ENCODE measurements around the gene RNF223. TPM values are rescaled to one million over a fixed set of nuclear protein-coding genes. Genes with fewer than 3 reads are reported as not detected.

The RNF223 gene
- 5.4 and 7.5 TPM in 2 replicates for total RNA-seq

DNA sequence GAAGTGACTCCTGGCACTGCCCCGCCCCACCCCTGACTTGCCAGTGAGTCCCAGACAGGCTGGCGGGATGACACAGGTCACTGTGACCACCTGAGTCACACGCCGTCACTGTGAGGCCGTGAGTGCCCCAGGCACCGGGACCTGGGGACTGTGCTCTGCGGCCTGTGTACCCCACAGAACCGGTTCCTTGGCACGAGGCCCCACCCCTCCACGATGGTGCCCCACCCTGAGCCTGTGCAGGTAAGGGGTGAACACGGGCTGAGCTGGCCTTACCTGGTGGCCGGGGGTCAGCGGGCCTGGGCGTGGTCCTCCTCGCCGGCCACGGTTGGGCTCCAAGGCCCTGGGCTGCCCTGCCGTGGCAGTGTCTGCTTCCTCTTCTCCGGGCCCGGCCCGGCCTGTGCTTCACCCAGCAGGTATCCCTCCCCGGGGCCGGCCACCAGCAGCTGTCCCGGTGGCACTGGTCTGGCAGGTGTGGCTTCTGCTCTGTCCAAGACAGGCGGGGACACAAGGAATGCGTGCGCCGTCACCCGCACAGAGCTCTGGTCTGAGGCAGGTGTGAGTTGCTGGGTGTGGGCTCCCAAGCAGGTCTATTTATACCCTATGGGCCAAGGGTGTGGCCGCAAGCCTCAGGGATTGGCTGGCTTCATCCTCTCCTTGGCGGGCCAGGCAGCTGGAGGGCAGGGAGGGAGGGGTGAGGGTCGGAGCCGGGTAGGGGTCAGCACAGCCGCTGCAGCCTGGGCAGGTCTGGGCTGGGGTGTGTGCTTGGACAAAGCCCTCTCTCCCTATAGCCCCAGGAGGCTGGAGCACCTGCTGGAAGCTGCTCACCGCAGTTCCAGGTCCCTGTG is at the start of gene RNF223:
Gene RNF223, minus strand, starts transcription at position 564 of the 845 bp plus-strand sequence. CDS start 1,740 bp downstream, outside the sequence.
- no peak within 1 kb of the TSS for H3K4me3 ChIP-seq (ENCODE audit: low read depth, low read length)
- TF ChIP-seq, protein P1, sequence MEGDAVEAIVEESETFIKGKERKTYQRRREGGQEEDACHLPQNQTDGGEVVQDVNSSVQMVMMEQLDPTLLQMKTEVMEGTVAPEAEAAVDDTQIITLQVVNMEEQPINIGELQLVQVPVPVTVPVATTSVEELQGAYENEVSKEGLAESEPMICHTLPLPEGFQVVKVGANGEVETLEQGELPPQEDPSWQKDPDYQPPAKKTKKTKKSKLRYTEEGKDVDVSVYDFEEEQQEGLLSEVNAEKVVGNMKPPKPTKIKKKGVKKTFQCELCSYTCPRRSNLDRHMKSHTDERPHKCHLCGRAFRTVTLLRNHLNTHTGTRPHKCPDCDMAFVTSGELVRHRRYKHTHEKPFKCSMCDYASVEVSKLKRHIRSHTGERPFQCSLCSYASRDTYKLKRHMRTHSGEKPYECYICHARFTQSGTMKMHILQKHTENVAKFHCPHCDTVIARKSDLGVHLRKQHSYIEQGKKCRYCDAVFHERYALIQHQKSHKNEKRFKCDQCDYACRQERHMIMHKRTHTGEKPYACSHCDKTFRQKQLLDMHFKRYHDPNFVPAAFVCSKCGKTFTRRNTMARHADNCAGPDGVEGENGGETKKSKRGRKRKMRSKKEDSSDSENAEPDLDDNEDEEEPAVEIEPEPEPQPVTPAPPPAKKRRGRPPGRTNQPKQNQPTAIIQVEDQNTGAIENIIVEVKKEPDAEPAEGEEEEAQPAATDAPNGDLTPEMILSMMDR (IDR thresholded peaks at IDR 0.05; ENCODE audit: insufficient read depth, low read length, poor library complexity, severe bottlenecking), result no peak
- H3K36me3 ChIP-seq (ENCODE audit: control insufficient read depth, insufficient read depth, low read length), result no peaks in the 10 kb centered on the region
- DNase-seq (ENCODE audit: low read depth), result no peak
- peaks cover 3% of the 10 kb centered on the region for H3K27me3 ChIP-seq (ENCODE audit: control insufficient read depth, insufficient read depth, low read length)

GRCh38 chr1:1122981-1123480 is 48.9 kb upstream of the RNF223 start:
- Histone ChIP-seq H3K4me3 (ENCODE audit: low read depth, low read length) (no peak overlapping the region), H3K36me3 (ENCODE audit: control insufficient read depth, insufficient read depth, low read length) (no peaks in the 10 kb centered on the region), H3K27me3 (ENCODE audit: control insufficient read depth, insufficient read depth, low read length) (peaks cover 11% of the 10 kb centered on the region)
- DNase-seq (ENCODE audit: low read depth), result no peak
- TF ChIP-seq, protein P1 (IDR thresholded peaks at IDR 0.05; ENCODE audit: insufficient read depth, low read length, poor library complexity, severe bottlenecking), result no peak

GRCh38 chr1:1122078-1122811 is 48.1 kb upstream of the RNF223 start:
- Histone ChIP-seq H3K4me3 (ENCODE audit: low read depth, low read length) (no peak overlapping the region), H3K36me3 (ENCODE audit: control insufficient read depth, insufficient read depth, low read length) (no peaks in the 10 kb centered on the region), H3K27me3 (ENCODE audit: control insufficient read depth, insufficient read depth, low read length) (peaks cover 19% of the 10 kb centered on the region)
- no peak for DNase-seq (ENCODE audit: low read depth)
- TF ChIP-seq, protein P1 (IDR thresholded peaks at IDR 0.05; ENCODE audit: insufficient read depth, low read length, poor library complexity, severe bottlenecking), result peak; percentile 94

DNA sequence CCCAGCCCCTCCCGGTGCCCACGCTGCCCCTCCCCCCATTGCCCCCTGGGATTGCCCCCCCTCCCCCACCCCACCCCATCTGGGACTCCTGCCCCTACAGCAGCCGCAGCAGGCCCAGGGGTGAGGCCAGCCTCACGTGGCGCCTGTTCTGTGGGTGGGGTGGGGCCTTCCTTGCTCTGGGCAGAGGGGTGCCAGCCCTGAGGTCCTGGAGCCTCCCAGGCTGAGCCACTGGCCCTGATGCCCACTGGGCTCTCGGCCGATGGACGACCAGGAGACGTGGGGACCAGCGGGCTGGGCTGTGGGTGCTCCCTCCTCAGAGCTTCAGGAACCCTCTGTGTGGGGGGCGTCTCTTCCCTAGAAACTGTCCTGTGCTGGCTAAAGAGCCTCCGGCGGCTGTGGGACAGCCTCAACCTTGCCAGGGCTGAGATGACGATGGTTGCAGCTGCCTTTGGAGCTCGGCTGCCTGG is 47.5 kb upstream of the RNF223 start:
- H3K36me3 ChIP-seq (ENCODE audit: control insufficient read depth, insufficient read depth, low read length), result no peaks in the 10 kb centered on the region
- H3K4me3 ChIP-seq (ENCODE audit: low read depth, low read length), result no peak overlapping the region
- DNase-seq (ENCODE audit: low read depth), result no peak
- peaks cover 20% of the 10 kb centered on the region for H3K27me3 ChIP-seq (ENCODE audit: control insufficient read depth, insufficient read depth, low read length)
- TF ChIP-seq, protein P1 (IDR thresholded peaks at IDR 0.05; ENCODE audit: insufficient read depth, low read length, poor library complexity, severe bottlenecking), result no peak

DNA sequence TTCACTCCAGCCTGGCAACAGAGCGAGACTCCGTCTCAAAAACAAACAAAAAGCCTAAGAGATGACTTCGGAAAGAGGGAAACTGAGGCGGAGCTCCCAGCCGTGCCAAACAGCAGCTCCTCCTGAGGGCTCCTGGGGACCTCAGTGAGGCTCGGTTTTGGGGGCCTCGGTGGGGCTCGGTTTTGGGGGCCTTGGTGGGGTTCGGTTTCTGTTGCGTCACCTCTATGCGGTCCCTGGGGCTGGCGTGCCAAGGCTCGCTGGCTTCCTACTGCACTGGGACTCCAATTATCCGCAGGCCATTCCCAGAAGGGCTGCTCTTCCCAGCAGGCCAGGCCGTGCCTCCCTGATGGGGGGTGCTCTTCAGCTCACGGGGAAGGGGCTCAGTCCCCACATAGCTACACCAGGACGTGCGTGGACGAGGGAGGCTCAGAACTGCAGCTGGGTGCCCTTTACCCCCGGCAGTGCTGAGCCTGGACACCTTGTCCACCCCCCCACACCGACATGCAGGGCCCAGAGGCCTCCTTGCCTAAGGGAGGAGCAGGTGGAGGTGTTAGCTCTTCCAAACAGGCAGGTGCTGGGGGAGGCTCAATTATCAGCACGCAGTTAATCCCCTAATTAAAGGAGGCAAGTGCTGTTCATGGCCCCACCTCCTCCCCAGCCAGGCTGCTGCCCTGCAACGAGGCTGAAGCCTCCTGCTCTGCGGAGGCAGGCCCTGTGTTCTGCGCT is 46.9 kb upstream of the RNF223 start:
- Histone ChIP-seq H3K36me3 (ENCODE audit: control insufficient read depth, insufficient read depth, low read length) (no peaks in the 10 kb centered on the region), H3K4me3 (ENCODE audit: low read depth, low read length) (no peak overlapping the region), H3K27me3 (ENCODE audit: control insufficient read depth, insufficient read depth, low read length) (peaks cover 20% of the 10 kb centered on the region)
- TF ChIP-seq, protein P1 (IDR thresholded peaks at IDR 0.05; ENCODE audit: insufficient read depth, low read length, poor library complexity, severe bottlenecking), result no peak
- no peak for DNase-seq (ENCODE audit: low read depth)
